TTC549 (cell line): ENCODE measurements around the gene AGBL1.

Source experiments
- FAIRE-seq: peaks from 2 replicates; lab custom pipeline; 2012; peaks lifted over from hg19 to GRCh38; lab: Jason Lieb, UNC

The AGBL1 gene

GRCh38 chr15:86830304-86830703 lies 750.6 kb downstream of the AGBL1 start:
- FAIRE-seq: no peak

GRCh38 chr15:86833595-86833994 lies 753.9 kb downstream of the AGBL1 start:
- no peak for FAIRE-seq

GRCh38 chr15:86834115-86834863 lies 754.6 kb downstream of the AGBL1 start:
- no peak for FAIRE-seq

GRCh38 chr15:86837294-86838061 lies 757.8 kb downstream of the AGBL1 start:
- no peak for FAIRE-seq

GRCh38 chr15:86839502-86839901 lies 759.8 kb downstream of the AGBL1 start:
- FAIRE-seq: no peak

- FAIRE-seq: no peak
Measured at GRCh38 chr15:86840996-86841395, 761.3 kb downstream of the AGBL1 start.

- FAIRE-seq: no peak
Measured at GRCh38 chr15:86842199-86842598, 762.5 kb downstream of the AGBL1 start.

- no peak for FAIRE-seq
Measured at GRCh38 chr15:86846036-86846435, 766.4 kb downstream of the AGBL1 start.

GRCh38 chr15:86849136-86849535 lies 769.5 kb downstream of the AGBL1 start:
- FAIRE-seq: no peak

GRCh38 chr15:86849558-86850285 lies 770.1 kb downstream of the AGBL1 start:
- no peak for FAIRE-seq

GRCh38 chr15:86850939-86851338 lies 771.3 kb downstream of the AGBL1 start:
- no peak for FAIRE-seq

GRCh38 chr15:86852741-86853140 lies 773.1 kb downstream of the AGBL1 start:
- FAIRE-seq: no peak

GRCh38 chr15:86854176-86854575 lies 774.5 kb downstream of the AGBL1 start:
- no peak for FAIRE-seq

- FAIRE-seq: no peak
Measured at GRCh38 chr15:86855307-86856291, 775.9 kb downstream of the AGBL1 start.

- no peak for FAIRE-seq
Measured at GRCh38 chr15:86857701-86858100, 778.0 kb downstream of the AGBL1 start.

GRCh38 chr15:86863226-86863915 lies 783.7 kb downstream of the AGBL1 start:
- FAIRE-seq: no peak

GRCh38 chr15:86865920-86866319 lies 786.2 kb downstream of the AGBL1 start:
- no peak for FAIRE-seq

GRCh38 chr15:86870846-86871245 lies 791.2 kb downstream of the AGBL1 start:
- no peak for FAIRE-seq

- FAIRE-seq: no peak
Measured at GRCh38 chr15:86871964-86872363, 792.3 kb downstream of the AGBL1 start.

- FAIRE-seq: no peak
Measured at GRCh38 chr15:86872782-86873181, 793.1 kb downstream of the AGBL1 start.

GRCh38 chr15:86875067-86875466 lies 795.4 kb downstream of the AGBL1 start:
- FAIRE-seq: no peak
